A549 (cell line): ENCODE results near the gene ACTR1B.
"Not testable (repeated sequence)": the region's sequence is repeated elsewhere in the genome, so short reads cannot be mapped to it uniquely, and the experiment has no call there.

ENCODE experiments used
- MYC ChIP-seq: IDR thresholded peaks from 2 replicates; pipeline ENCODE4 v1.6.1; 2012; ENCODE audit warnings: mild to moderate bottlenecking, inconsistent platforms, low read length, improper control_type of control experiment, borderline replicate concordance
- PBX3 ChIP-seq: IDR thresholded peaks from 2 replicates; pipeline ENCODE4 v1.6.1; 2012
- POLR2A ChIP-seq: IDR thresholded peaks from 2 replicates; pipeline ENCODE4 v1.6.1; 2012; ENCODE audit warnings: mild to moderate bottlenecking, low read length
- RAD21 ChIP-seq, 2 experiments: fragments of >200 bp in 1 of 2; sonication (Bioruptor Twin) in 1 of 2; formaldehyde crosslinking in 1 of 2; IDR thresholded peaks in 1 of 2; conservative IDR thresholded peaks in 1 of 2; 2 replicates in 1 of 2; 3 replicates in 1 of 2; pipeline ENCODE4 v1.6.1; 2012 to 2018; ENCODE audit warnings: inconsistent platforms in 1 of 2
- SREBF2 ChIP-seq: fragments of 450-650 bp; IDR thresholded peaks from 2 replicates; pipeline ENCODE4 v1.6.1; 2014; ENCODE audit warnings: mild to moderate bottlenecking, moderate library complexity
- TF ChIP-seq, protein P1 (sequence below): fragments of >200 bp; sonication (Bioruptor Twin); formaldehyde crosslinking; IDR thresholded peaks from 3 replicates; pipeline ENCODE4 v1.5.1; 2016

DNA sequence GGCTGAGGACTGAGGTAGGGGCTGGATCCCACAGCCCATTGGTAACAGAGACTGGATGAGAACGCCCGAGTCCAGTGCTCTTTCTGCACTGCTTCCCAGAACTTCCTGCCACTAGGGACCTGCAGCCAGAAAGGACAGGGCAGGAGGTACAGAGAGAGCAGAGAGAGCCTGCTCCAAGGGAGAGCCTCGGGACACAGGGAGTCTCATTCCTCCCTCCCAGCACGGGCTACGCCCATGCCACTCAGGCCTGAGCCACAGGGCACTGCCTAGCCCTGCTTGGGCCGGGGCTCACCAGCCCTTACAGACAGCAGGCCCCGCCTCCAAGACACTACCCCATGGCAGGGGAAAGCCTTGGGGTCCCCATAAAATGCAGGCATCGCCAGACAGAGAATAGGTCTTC, 48.1 kb downstream of the ACTR1B start:
- not testable (repeated sequence) for TF ChIP-seq MYC; POLR2A; SREBF2; RAD21 (conservative IDR thresholded peaks at IDR 0.05 in 1 of 2, IDR thresholded peaks at IDR 0.05 in 1 of 2); PBX3
- TF ChIP-seq, protein P1, sequence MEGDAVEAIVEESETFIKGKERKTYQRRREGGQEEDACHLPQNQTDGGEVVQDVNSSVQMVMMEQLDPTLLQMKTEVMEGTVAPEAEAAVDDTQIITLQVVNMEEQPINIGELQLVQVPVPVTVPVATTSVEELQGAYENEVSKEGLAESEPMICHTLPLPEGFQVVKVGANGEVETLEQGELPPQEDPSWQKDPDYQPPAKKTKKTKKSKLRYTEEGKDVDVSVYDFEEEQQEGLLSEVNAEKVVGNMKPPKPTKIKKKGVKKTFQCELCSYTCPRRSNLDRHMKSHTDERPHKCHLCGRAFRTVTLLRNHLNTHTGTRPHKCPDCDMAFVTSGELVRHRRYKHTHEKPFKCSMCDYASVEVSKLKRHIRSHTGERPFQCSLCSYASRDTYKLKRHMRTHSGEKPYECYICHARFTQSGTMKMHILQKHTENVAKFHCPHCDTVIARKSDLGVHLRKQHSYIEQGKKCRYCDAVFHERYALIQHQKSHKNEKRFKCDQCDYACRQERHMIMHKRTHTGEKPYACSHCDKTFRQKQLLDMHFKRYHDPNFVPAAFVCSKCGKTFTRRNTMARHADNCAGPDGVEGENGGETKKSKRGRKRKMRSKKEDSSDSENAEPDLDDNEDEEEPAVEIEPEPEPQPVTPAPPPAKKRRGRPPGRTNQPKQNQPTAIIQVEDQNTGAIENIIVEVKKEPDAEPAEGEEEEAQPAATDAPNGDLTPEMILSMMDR, result not testable (repeated sequence)
